PC-9 (cell line): Measurements from ENCODE around the gene PAGR1. TPM values are rescaled to one million over a fixed set of nuclear protein-coding genes. Genes with fewer than 3 reads are reported as not detected.
"Not testable (repeated sequence)": the region's sequence is repeated elsewhere in the genome, so short reads cannot be mapped to it uniquely, and the experiment has no call there.

Experiments used
- BruUV-seq: library from RNA; stranded (reverse); fragments of 400-500 nt; replicated peaks from 2 replicates; lab custom pipeline; 2021; lab: Mats Ljungman, UMichigan
- CTCF ChIA-PET: fragments of 300-600 bp; sonication (Branson Sonifier 250); formaldehyde crosslinking; loops from one replicate; lab custom pipeline; 2022; ENCODE audit warnings: antibody characterized with exemption; lab: Charles Lee
- POLR2A ChIA-PET: fragments of 300-600 bp; sonication (Branson Sonifier 250); formaldehyde crosslinking; loops from one replicate; lab custom pipeline; 2022; ENCODE audit warnings: antibody characterized with exemption; ENCODE audit not compliant: unreplicated experiment; lab: Charles Lee
- DNase-seq, 2 experiments: peaks; one replicate each; pipeline versions ENCODE4 v3.0.0 to v3.0.0-alpha.2; 2015 to 2022; ENCODE audit warnings: mixed read lengths in 1 of 2
- H2AFZ ChIP-seq: fragments of 200-600 bp; sonication (generic); 2 replicates; pipeline ENCODE4 v1.8.1; 2017; ENCODE audit warnings: antibody characterized with exemption
- H3F3A ChIP-seq: fragments of 200-600 bp; sonication (generic); 2 replicates; pipeline ENCODE4 v1.8.1; 2017; ENCODE audit warnings: antibody characterized with exemption, mild to moderate bottlenecking, low read depth; ENCODE audit not compliant: insufficient read depth
- H3K27ac ChIP-seq: fragments of 200-600 bp; sonication (generic); 2 replicates; pipeline ENCODE4 v1.6.1; 2016; ENCODE audit warnings: mixed run types
- H3K27me3 ChIP-seq: fragments of 200-600 bp; sonication (generic); 2 replicates; pipeline ENCODE4 v1.6.1; 2016; ENCODE audit warnings: low read depth, mixed run types; ENCODE audit not compliant: insufficient read depth
- H3K36me3 ChIP-seq: fragments of 200-600 bp; sonication (generic); 2 replicates; pipeline ENCODE4 v1.6.1; 2016; ENCODE audit warnings: low read depth, mixed run types
- H3K4me1 ChIP-seq: fragments of 200-600 bp; sonication (generic); replicated peaks from 2 replicates; pipeline ENCODE4 v1.6.1; 2016; ENCODE audit warnings: mixed run types; ENCODE audit not compliant: insufficient read depth
- H3K4me2 ChIP-seq: fragments of 200-600 bp; sonication (generic); 2 replicates; pipeline ENCODE4 v1.6.1; 2017; ENCODE audit warnings: mixed run types
- H3K4me3 ChIP-seq: fragments of 200-600 bp; sonication (generic); 2 replicates; pipeline ENCODE4 v1.6.1; 2016; ENCODE audit warnings: mixed run types
- H3K79me2 ChIP-seq: fragments of 200-600 bp; sonication (generic); 2 replicates; pipeline ENCODE4 v1.6.1; 2017; ENCODE audit warnings: low read depth, mixed run types
- H3K9me2 ChIP-seq: fragments of 200-600 bp; sonication (generic); 2 replicates; pipeline ENCODE4 v1.8.1; 2017; ENCODE audit warnings: mild to moderate bottlenecking; ENCODE audit not compliant: insufficient read depth
- H3K9me3 ChIP-seq: fragments of 200-600 bp; sonication (generic); 2 replicates; pipeline ENCODE4 v1.8.1; 2016; ENCODE audit warnings: low read depth; ENCODE audit not compliant: insufficient read depth
- H4K20me1 ChIP-seq: fragments of 200-600 bp; sonication (generic); 2 replicates; pipeline ENCODE4 v1.8.1; 2017; ENCODE audit not compliant: insufficient read depth
- EZH2 ChIP-seq: fragments of 200-600 bp; sonication (generic); IDR thresholded peaks from 2 replicates; pipeline ENCODE4 v1.8.0; 2017; ENCODE audit warnings: antibody characterized with exemption, low read depth
- intact Hi-C: fragments of 100-400 bp; cut with micrococcal nuclease; formaldehyde crosslinking; loops from one replicate; pipeline ENCODE4 v1.10.0; 2022; ENCODE audit not compliant: unreplicated experiment
- total RNA-seq: library from RNA; stranded (reverse); gene quantifications from 2 replicates; pipeline ENCODE4 v1.2.3, GENCODE V29; 2021
- TF ChIP-seq, protein P1 (sequence below): fragments of 200-600 bp; sonication (generic); conservative IDR thresholded peaks from 2 replicates; pipeline ENCODE4 v1.6.1; 2017; ENCODE audit warnings: mixed run types, antibody characterized with exemption, mild to moderate bottlenecking, moderate library complexity

The PAGR1 gene
- total RNA-seq, 1 experiment from 2014 or later, result 27.5 TPM

- intact Hi-C loops, result no loop called here
- Histone ChIP-seq H3K9me3 (0 out of 2 replicates have a peak, but pooled peaks cover 4% of the 10 kb centered on the region), H3F3A (peaks cover 31% of the 10 kb centered on the region), H3K9me2 (no peaks in the 10 kb centered on the region), H3K27me3 (no peaks in the 10 kb centered on the region), H3K27ac (no peak overlapping the region), H3K79me2 (no peaks in the 10 kb centered on the region), H3K36me3 (no peaks in the 10 kb centered on the region), H3K4me3 (no peak overlapping the region), H2AFZ (no peak overlapping the region), H4K20me1 (no peaks in the 10 kb centered on the region), H3K4me1 (peaks cover 53% of the 10 kb centered on the region), H3K4me2 (no peak overlapping the region)
- DNase-seq, result no peak
- ChIA-PET POLR2A (interaction anchor here (0.6 to 0.7 kb wide), 2 partner anchors 21 to 39 kb away, joined by 3 to 8 read pairs; partner anchors contain the start of gene MAZ), CTCF (interaction anchor here (0.6 to 1.4 kb wide), 5 partner anchors 13 to 84 kb away, joined by 3 to 19 read pairs (median 4); no protein-coding TSS in a partner anchor)
- no peak for TF ChIP-seq EZH2
- TF ChIP-seq, protein P1, sequence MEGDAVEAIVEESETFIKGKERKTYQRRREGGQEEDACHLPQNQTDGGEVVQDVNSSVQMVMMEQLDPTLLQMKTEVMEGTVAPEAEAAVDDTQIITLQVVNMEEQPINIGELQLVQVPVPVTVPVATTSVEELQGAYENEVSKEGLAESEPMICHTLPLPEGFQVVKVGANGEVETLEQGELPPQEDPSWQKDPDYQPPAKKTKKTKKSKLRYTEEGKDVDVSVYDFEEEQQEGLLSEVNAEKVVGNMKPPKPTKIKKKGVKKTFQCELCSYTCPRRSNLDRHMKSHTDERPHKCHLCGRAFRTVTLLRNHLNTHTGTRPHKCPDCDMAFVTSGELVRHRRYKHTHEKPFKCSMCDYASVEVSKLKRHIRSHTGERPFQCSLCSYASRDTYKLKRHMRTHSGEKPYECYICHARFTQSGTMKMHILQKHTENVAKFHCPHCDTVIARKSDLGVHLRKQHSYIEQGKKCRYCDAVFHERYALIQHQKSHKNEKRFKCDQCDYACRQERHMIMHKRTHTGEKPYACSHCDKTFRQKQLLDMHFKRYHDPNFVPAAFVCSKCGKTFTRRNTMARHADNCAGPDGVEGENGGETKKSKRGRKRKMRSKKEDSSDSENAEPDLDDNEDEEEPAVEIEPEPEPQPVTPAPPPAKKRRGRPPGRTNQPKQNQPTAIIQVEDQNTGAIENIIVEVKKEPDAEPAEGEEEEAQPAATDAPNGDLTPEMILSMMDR, result no peak
- BruUV-seq, result no TSS peak
These were observed 31.0 kb upstream of the PAGR1 start for GRCh38 chr16:29784901-29785500.

DNA sequence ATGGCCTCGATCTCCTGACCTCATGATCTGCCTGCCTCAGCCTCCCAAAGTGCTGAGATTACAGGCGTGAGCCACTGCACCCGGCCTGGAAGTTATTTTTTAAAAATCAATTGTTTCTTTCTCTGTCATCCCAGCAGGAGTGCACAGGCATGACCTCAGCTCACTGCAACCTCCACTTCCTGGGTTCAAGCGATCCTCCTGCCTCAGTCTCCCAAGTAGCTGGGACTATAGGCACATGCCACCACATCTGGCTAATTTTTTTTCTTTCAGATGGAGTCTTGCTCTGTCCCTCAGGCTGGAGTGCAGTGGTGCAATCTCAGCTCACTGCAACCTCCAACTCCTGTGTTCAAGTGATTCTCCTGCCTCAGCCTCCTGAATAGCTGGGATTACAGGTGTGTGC lies 28.8 kb upstream of the PAGR1 start:
- H2AFZ ChIP-seq, H3K27me3 ChIP-seq, H3K27ac ChIP-seq, BruUV-seq, H3K9me3 ChIP-seq, H4K20me1 ChIP-seq, H3K36me3 ChIP-seq, intact Hi-C loops, CTCF ChIA-PET, H3K4me2 ChIP-seq, DNase-seq, H3K9me2 ChIP-seq, H3K4me3 ChIP-seq: not testable (repeated sequence)
- Histone ChIP-seq H3F3A (peaks cover 29% of the 10 kb centered on the region), H3K79me2 (peaks cover 16% of the 10 kb centered on the region), H3K4me1 (peaks cover 43% of the 10 kb centered on the region)
- POLR2A ChIA-PET, result interaction anchor here (0.6 kb wide), 2 partner anchors 38 to 76 kb away, joined by 4 to 27 read pairs; no protein-coding TSS in a partner anchor

GRCh38 chr16:29789775-29790182 lies 26.2 kb upstream of the PAGR1 start:
- peak overlapping the region; percentile 94 for H3K4me2 ChIP-seq
- no peak overlapping the region for H3K27ac ChIP-seq
- H3K79me2 ChIP-seq, result peaks cover 42% of the 10 kb centered on the region
- TSS peak; percentile 90 for BruUV-seq
- peak in 1 of 2 experiments; percentile 27 for DNase-seq
- 0 out of 2 replicates have a peak, but pooled peaks cover 9% of the 10 kb centered on the region for H4K20me1 ChIP-seq
- peaks cover 10% of the 10 kb centered on the region for H3F3A ChIP-seq
- H2AFZ ChIP-seq, result peak overlapping the region; percentile 98
- intact Hi-C loops, result loop anchor here (1.0 kb wide), 3 partner anchors 16 to 89 kb away; no protein-coding TSS in a partner anchor
- no peaks in the 10 kb centered on the region for H3K9me2 ChIP-seq
- peak overlapping the region; percentile 94 for H3K4me3 ChIP-seq
- POLR2A ChIA-PET, result interaction anchor here (0.5 to 1.5 kb wide), 5 partner anchors 15 to 197 kb away, joined by 3 to 18 read pairs (median 4); partner anchors contain the start of gene PRRT2
- H3K27me3 ChIP-seq, result no peaks in the 10 kb centered on the region
- TF ChIP-seq EZH2, result no peak
- TF ChIP-seq, protein P1, result no peak
- H3K9me3 ChIP-seq, result no peaks in the 10 kb centered on the region
- CTCF ChIA-PET, result interaction anchor here (0.6 to 1.6 kb wide), 3 partner anchors 26 to 60 kb away, joined by 3 to 7 read pairs (median 4); partner anchors contain the start of gene PAGR1
- peaks cover 19% of the 10 kb centered on the region for H3K4me1 ChIP-seq
- H3K36me3 ChIP-seq, result no peaks in the 10 kb centered on the region
